GM18505 (cell line): ENCODE results near the gene FYTTD1.
"Not testable (repeated sequence)": the region's sequence is repeated elsewhere in the genome, so short reads cannot be mapped to it uniquely, and the experiment has no call there.

Experiments used
- ATAC-seq: cut with Tn5 transposase; IDR thresholded peaks from one replicate; pipeline ENCODE4 v1.9.1; 2021; ENCODE audit not compliant: unreplicated experiment
- POLR2A ChIP-seq: IDR thresholded peaks from 4 replicates; pipeline ENCODE4 v1.6.1; 2011; ENCODE audit warnings: borderline replicate concordance; ENCODE audit not compliant: insufficient read depth, insufficient read length; ENCODE audit errors: extremely low read depth

Gene FYTTD1

DNA sequence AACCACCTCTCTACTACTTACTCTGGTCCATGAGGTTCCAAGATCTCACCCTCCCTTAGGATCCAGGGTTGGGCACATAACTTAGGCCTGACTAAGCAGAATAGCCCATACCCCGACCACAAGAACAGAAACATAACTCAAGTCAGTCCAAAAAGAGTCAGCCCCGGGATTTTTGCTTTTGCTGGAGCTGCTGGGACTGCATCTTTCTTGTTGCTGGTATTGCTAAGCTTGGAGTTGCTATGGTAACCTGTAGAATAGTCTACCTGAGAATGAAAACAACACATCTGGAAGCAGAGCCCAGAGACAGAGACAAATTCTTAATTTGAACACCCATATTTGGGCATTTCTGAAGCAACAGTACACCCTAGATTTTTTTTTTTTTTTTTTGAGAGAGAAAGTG lies 19.5 kb upstream of the FYTTD1 start:
- no peak for ATAC-seq
- TF ChIP-seq POLR2A: no peak

DNA sequence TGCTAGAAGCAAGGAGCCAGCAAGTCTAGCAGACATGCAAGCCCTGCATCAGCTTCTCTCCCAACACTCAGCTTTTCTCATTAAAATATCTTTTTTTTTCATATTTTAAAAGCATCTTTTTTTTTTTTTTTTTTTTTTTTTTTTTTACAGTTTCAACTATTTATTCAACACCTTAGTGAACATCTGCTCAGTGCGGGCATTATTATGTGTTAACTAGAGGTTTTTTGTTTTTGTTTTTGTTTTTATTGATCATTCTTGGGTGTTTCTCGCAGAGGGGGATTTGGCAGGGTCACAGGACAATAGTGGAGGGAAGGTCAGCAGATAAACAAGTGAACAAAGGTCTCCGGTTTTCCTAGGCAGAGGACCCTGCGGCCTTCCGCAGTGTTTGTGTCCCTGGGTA lies 18.9 kb upstream of the FYTTD1 start:
- ATAC-seq: not testable (repeated sequence)

DNA sequence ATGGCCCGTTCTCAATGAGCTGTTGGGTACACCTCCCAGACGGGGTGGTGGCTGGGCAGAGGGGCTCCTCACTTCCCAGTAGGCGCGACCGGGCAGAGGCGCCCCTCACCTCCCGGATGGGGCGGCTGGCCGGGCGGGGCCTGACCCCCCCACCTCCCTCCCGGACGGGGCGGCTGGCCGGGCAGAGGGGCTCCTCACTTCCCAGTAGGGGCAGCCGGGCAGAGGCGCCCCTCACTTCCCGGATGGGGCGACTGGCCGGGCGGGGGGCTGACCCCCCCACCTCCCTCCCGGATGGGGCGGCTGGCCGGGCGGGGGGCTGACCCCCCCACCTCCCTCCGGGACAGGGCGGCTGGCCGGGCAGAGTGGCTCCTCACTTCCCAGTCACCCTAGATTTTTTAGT lies 18.2 kb upstream of the FYTTD1 start:
- not testable (repeated sequence) for ATAC-seq

DNA sequence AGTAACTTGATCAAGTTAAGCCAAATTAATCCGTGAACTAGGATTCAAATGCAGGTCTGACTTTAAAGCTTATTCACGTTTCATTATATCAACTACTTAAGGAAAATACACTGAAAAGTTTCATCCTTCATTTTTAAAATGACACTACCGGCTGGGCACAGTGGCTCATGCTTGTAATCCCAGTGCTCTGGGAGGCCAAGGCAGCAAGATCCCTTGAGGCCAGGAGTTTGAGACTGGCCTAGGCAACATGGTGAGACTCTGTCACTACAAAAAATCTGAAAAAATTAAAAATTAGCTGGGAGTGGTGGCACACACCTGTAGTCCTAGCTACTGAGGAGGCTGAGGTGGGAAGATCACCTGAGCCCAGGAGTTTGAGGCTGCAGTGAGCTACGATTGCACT lies 16.6 kb upstream of the FYTTD1 start:
- TF ChIP-seq POLR2A: no peak
- no peak for ATAC-seq

DNA sequence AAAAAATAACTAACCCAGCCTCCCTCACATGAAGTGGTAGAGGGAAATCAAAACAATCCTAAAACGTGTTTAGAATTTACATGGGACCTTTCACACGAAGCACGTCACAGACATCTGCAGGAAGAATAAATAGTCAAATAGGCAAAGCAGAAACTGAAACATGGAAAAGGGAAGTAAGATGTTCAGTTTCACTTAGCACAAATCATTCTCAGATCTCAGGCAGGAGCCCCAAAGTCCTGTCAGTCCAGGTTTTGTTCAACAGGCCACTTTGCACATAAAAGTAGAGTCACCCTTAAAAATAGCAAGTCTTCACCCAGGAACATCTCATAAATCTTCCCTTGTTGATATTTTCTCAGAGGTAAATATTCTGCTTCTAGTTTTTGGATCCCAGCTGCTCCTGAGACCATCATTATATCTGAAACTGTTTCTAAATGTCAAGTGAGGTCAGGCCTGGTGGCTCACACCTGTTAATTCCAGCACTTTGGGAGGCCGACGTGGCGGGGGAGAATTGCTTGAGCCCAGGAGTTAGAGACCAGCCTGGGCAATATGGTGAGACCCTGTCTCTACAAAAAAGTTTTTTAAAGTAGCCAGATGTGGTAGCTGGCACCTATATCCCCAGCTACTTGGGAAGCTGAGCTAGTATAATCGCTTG lies 14.9 kb upstream of the FYTTD1 start:
- TF ChIP-seq POLR2A: no peak
- no peak for ATAC-seq

DNA sequence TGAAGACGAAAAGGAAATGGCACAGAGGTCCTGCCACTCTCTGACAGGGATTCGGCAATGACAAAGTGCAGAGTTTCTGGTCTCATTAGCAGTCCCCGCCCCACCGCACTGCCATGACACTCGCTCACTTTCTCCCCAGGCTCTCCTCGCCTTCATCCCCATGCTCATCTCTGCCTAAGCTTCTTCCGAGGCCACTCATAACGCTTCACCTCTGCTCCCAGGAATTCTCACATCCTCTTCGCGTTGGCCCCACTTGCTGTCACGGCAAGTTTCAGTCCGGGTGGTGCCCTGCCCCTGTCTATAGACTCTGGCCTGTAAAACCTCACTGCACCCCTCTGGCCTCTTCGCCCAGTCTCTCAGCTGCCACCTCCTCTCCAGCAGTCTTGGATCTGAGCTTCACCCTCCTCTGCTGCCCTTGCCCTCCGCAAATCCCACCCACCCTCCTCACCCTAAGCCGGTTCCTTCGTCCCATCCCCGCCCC lies 13.6 kb upstream of the FYTTD1 start:
- no peak for ATAC-seq
- peak; percentile 28 for TF ChIP-seq POLR2A

DNA sequence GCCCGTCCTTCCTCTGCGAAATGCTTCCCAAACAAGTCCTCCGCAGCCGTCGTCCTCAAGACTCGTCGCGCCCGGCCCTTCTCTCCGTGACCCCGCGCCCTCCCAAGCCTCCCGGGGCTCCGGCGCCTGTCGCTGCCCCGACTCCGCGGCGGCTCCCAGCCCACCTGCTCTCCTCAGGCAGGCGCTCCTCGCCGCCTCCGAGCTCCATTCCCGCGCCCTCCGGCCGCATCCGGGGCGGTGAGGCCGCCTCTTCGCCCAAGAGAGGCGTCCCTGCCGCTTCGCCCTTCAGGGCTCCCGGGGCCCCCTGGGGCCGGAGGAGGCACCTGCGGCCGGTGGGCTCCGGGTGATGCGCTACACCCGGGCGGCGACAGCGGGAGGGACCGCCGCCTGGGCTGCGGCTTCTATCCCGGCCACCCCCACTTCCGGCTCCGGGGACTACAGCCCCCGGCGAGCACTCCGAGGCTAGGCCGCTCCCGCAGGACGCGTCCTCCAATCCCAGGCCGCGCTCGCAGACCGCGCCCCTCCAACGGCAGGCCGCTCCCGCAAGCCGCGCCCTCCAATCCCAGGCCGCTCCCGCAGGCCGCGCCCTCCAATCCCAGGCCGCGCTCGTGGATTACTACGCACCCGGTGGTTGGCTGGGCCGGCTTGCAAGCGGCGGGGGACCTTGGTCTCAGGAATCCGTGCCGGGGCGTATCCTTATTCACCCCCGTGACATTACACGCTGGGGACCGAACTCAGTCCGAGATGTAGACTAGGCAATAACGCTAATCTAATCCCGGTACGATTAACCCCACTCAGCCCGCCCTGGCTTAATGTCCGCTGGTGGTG lies 13.0 kb upstream of the FYTTD1 start, which contains the start of gene RUBCN:
TSS of gene RUBCN (minus strand) at position 414 of the 828 bp plus-strand sequence. CDS start at position 229, 185 bp downstream.
- TF ChIP-seq POLR2A: peak; percentile 63
- ATAC-seq: peak; percentile 81

DNA sequence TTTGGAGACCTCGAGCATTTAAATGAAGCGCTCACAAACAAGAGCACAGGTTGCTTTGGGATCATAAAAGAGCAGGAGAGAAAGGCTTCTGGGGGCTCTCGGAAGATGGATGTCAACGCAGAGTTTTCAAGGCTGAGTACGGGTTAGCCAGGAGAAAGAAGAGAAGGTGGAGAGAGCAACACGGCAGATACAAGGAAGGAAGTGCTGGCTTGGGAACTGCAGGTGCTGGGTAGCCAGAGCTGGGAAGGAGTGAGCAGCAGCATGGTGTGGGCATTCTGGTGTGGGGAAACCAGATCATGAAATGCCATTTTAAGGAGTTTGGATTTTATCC lies 12.4 kb upstream of the FYTTD1 start:
- ATAC-seq: no peak
- TF ChIP-seq POLR2A: no peak

DNA sequence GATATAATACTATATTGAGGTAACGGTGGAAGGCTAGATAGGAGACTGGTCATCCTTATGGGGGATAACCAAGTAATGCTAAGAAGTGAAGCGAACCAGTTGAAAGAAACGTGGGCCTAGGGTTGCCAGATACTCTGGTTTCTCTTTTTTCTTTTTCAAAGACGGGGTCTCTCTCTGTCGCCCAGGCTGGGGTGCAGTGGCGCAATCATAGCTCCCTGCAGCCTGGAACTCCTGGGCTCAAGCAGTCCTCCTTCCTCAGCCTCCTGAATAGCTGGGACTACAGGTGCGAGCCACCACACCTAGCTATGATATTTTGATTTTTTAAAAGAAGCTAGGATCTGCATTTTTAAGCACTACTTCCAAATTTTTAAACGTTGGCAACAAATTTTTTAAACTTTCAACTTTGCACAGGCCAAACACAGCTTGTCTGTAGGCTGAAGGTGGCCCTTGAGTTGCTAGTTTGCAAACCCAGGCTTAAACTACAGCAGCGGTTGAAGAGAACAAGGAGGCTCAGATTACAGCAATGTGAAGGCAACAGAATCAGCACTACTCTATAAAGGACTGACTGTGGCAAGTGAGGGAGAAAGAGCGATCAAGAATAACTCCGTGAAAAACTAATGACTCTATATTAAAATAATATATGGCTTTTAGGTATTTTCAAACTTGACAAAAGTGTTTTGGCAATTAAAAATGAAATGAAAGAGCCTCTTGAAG lies 11.8 kb upstream of the FYTTD1 start:
- TF ChIP-seq POLR2A: no peak
- no peak for ATAC-seq

DNA sequence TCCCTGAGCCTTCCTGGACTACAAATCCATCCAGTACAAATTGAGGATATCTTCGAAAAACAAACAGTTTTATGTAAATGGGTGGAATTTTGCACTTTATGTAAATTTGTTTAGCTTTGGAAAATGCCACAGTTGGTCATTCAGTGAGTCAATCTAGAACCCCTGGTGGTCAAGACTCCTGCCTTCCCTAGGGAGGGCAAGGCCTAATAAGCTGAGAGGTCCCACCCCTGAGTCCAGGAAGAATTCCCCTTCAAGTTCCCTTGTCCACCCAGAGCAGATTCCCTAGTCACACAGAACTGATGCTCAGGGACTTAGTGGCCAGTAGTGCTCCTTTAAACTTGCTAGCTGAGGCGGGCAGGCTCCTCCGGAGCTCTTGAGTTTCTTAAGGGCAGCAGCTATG lies 6.9 kb upstream of the FYTTD1 start:
- ATAC-seq: no peak
- no peak for TF ChIP-seq POLR2A

DNA sequence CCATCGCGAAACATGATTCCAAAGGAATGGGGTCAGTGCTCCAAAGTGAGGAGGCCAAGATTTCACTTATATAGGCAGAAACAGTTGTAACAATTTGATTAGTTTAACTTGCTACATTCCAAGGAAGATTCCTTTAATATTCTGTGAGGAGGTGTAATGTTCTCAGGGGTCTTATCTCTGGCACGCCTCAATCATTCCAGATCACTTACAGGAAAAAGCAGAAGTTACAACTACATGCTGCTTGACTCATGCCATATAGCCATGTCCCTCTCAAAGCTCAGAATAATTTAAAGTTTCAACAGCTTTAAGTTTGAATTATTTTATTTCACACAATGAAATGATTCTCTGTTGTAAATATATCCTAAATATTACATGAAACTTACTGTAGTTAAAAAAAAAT lies 3.5 kb upstream of the FYTTD1 start:
- no peak for ATAC-seq
- no peak for TF ChIP-seq POLR2A

DNA sequence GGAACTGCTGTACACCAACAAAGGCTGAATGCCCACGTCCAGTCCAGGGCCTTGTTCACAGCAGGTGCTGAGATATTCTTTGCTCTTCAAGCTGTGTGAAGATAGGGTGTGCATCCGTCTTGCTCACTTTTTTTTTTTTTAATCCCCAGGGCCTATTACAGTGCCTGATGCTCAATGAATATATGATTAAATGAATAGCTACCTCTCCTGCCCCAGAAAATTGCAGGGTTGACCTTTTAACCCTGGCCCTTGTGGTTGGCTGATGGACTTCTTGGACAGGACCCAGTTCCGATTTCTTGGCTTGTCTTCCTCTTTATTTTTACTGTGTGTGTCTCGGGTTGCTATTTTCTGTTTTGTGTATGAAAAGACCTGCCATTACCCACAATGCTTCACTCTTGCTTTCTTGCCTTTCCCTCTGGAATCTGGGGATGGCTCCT lies 2.9 kb upstream of the FYTTD1 start:
- ATAC-seq: no peak
- no peak for TF ChIP-seq POLR2A

DNA sequence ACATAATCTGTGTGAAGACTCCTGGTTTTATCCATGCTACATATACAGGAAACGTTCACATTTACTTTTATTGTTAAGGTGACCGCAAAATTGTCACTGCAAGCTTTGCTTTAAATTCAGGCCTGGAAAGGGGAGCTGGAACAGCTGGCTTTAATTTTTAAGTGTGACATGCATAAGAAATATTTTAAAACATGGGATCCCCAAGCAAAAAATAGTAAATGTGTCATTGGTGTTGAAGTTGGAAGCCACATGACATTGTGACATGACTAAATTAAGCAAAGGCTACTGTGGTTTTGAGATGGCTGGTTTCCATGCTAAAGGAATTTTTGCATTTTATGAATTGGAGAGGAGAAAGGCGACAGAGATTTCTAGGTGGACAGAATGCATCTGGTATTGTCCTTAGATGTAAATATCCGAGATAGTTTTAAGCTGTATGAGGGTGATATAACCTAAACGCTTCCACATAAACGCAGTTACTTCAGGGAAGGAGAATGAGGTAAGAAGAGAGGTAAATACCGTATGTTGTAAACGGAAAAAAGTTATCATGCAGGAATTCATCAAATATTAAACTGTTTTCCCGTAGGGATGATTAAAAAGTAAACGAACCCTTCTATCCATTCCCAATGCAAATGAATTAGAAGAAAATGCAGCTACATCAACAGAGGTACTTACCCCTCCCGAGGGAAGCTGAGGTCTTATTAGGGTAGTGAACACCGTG lies 927 bp upstream of the FYTTD1 start:
- no peak for ATAC-seq
- TF ChIP-seq POLR2A: no peak
